HG03432 (cell line): ENCODE measurements around the gene TBX4.
"Not testable (repeated sequence)": the region's sequence is repeated elsewhere in the genome, so short reads cannot be mapped to it uniquely, and the experiment has no call there.

ENCODE experiments used
- ATAC-seq: cut with Tn5 transposase; IDR thresholded peaks from one replicate; pipeline ENCODE4 v1.9.1; 2021; ENCODE audit warnings: mild to moderate bottlenecking, moderate library complexity; ENCODE audit not compliant: unreplicated experiment

Gene TBX4

DNA sequence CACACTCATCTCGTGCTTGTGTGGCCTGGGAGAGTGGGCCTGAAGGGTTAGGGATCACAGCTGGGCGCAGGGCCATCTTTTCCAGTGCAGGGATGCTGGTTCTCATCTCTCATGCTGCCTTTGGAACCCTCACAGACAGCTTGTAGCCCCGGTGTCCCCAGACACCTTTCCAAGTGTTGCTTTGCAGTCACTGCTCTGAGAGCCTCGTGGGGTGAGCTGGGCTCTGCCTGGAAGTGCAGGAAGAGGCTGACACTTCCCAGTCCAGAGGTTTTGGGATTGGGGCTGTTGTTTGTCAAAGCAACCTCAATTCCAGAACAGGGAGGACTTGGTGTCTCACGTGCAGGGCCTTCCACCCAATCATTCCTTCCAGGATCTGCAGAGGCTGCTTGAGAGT lies 28.2 kb downstream of the TBX4 start:
- no peak for ATAC-seq

DNA sequence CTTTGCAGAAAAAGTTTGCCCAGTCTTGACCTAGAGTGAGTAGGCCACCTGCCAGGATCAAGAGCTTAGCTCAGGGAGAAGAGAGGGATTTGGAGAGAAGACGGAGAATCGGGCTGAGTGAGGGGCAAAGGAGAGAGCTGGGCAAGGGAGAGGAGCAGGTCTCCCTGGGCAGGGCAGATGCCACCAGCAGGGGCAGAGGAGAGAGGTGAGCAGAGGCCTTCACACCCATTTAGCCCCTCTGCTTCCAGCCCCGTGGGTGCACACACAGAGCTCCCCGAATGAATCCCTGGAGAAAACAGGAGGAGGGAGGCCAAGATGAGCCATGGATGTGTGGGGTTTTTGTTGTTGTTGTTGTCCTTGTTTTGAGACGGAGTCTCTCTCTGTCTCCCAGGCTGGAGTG lies 29.2 kb downstream of the TBX4 start:
- no peak for ATAC-seq

DNA sequence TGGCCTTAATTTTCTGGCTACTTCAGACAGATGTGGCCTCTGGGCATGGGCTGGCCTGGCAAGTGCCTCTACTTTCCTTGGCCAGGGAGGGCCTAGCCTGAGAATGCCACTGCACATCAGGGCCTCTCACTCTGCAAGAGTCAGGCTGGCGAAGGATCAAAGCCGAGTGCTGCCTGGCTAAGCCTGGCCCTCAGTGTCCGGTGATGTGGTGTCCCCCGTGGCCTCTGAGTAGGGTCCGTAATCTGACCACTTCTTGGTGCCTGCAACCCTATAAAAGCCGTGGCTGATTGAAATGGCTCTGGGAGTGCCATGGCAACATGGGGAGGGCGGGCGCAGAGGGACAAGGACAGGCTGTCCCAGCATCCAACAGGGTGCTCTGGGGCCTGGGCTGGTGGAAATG lies 30.2 kb downstream of the TBX4 start:
- ATAC-seq: no peak

DNA sequence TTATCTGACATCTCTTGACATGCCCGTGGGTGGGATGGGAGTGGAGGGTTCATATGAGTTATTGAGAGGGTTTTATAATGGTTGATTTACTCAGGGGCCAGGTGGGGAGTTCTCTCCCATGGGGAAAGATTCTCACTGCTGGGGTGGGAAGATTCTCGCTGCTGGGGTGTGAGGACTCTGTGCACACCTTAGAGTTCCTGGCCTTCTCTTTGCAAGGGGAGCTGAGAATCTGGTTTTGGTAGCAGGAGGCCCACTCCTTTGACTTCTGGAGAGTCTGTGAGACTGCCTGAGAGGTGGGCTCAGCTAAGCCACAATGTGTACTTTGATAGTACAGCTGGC lies 31.5 kb downstream of the TBX4 start:
- no peak for ATAC-seq

- no peak for ATAC-seq
These were observed 32.0 kb downstream of the TBX4 start for GRCh38 chr17:61484174-61484573.

- ATAC-seq: no peak
These were observed 33.0 kb downstream of the TBX4 start for GRCh38 chr17:61485067-61485775.

- no peak for ATAC-seq
These were observed 34.2 kb downstream of the TBX4 start for GRCh38 chr17:61486135-61487120.

GRCh38 chr17:61487161-61487988 lies 35.2 kb downstream of the TBX4 start:
- ATAC-seq: no peak

DNA sequence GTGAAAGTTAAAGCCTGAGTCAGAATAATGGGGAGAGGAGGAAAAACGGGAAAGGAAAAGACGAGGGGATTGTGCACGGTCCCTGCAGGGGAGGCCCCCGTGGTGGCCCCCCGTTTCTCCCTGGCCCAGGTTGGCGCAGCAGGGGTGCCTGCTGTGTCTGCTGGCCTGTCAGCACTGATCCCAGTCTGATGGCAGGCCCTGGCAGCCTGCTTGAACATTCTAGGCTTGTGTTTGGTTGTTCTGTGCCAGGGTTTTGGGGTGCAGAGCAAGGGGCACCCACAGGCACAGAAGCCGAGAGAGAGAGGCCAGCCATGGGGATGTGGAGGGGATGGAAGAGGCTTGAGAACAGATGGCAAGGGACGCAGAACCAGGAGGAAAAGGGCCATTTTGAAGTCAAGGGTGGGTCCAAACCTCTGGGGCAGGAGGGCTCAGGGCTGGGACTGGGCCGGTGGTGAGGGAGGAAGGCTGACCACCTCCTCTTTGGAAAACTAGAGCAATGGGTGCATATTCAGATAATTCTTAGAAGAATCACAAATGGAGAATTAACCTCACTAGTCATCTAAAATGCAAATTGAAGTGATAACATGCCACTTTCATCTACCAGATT lies 35.9 kb downstream of the TBX4 start:
- no peak for ATAC-seq

GRCh38 chr17:61488878-61489718 lies 36.9 kb downstream of the TBX4 start:
- ATAC-seq: no peak

- no peak for ATAC-seq
These were observed 37.7 kb downstream of the TBX4 start for GRCh38 chr17:61489719-61490490.

- no peak for ATAC-seq
These were observed 38.3 kb downstream of the TBX4 start for GRCh38 chr17:61490540-61490975.

- ATAC-seq: no peak
These were observed 39.8 kb downstream of the TBX4 start for GRCh38 chr17:61491981-61492380.

DNA sequence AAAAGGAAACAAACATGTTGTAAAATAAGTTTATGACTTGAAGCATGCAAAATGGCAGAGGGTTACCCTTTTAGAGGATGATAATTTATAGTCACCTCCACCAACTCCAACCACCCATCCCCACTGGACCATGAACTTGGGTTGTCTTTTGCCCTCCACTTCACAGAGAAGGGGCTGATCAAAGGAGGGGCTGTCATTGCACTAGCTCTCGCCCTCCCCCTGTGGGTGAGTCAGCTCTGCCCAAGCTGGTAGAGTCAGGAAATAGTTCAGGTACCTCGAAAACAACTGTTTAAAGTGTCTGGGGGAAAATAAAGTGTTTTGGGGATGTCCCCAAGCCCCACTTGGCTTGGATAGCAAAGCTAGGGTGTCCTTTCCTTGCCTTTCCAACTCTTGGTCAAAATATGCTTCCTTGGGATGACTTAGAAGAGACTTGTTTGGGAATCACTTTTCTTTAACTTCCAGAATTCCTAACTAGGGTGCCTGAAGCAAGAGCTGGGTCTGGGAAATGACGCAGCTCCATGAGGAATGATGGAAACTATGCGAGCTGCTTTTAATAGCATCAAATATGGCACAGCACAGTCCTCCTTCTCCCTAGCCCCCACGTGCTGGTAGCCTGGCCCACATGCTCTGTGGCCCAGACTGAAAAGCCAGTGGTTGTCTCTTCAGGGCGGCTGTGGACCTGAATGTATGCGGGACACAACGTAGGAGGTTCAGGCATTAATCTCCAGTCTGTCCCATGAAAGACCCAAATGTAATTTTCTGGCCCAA lies 40.7 kb downstream of the TBX4 start:
- ATAC-seq: no peak

- not testable (repeated sequence) for ATAC-seq
These were observed 41.7 kb downstream of the TBX4 start for GRCh38 chr17:61493830-61494324.

DNA sequence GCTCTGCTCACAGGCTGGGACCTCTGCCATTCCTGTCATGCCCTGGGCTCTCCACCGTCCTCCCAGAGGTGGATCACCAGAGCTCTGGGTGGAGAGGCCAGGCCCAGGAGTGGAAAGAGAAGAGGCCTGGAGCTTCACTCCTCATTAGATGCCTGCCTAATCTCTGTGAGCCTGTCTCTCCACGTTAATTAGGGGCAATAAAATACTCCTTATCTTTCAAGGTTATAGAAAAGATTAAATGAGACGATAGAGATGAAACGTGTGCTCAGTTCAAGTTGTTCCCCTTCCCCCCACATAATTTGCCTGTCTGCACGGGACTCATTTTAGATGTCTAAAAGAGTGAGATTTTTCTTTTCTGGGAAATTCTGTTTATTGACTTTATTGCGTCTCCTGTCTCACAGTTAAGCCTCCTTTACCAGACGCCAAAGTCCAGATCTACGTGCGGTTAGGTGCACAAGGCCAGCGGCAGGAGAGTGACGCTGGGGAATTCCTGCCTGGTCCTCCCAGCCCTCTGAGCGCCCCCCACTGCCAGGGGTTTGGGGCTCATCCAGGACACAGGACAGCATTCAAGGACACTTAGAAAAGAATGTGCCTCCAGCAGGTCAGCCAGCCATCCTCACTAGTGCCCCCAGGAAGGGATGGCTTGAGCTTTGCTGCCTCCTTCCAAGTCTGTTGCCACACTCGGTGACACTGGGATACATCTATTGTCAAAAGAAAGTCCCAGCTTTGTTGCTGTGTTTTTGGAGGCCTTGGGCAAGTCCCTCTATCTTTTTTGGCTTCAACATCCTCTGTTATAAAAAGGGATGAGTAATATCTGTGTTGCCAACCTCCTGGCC lies 42.3 kb downstream of the TBX4 start:
- ATAC-seq: no peak

DNA sequence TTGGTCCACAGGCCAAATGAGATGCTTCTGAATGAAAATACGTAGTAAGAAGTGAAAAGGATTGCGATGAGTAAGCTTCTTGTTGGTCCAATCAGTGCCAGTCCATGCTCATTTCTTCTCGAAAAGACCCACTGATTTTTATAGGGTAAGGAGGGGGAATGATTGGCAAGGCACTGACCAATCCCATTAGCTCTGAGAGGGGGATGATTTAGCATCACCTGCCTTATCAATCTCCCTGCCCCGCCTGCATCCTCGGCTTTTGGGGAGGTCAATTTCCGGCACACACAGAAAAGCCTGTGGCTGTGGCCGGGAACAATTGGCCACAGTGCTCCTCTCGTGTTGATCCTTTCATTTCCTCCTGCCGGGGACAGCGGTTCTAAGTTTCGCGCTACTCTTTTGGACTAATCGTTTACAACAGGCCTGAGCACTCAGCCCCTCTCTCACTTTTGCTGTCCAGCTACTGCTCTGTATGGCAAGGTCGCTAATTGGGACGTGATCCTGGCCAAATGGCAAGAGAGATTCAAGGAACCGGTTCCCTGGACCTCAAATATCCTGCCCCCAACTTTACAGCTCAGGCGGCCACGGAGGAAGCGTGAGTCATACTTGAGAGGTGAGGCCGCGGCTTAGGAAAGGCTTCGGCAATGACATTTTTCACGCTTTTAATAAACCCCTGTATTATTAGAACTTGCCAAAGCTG lies 43.1 kb downstream of the TBX4 start:
- ATAC-seq: peak; percentile 40
